DOHH2 (cell line): Measurements from ENCODE around the gene DNAH5.

ENCODE experiments used
- CTCF ChIP-seq: fragments of 200-600 bp; sonication (generic); IDR thresholded peaks from one replicate; pipeline ENCODE4 v1.5.1; 2014; ENCODE audit warnings: antibody characterized with exemption, mild to moderate bottlenecking, low read depth, low read length; ENCODE audit not compliant: poor library complexity, severe bottlenecking
- EZH2phosphoT487 ChIP-seq: fragments of 200-600 bp; sonication (generic); IDR thresholded peaks from 2 replicates; pipeline ENCODE4 v1.6.1; 2017; ENCODE audit warnings: borderline replicate concordance, mild to moderate bottlenecking, antibody characterized with exemption, low read length, moderate library complexity, mixed read lengths

- TF ChIP-seq CTCF (no peak), EZH2phosphoT487 (no peak)
Observed at GRCh38 chr5:13975246-13975645, 30.8 kb upstream of the DNAH5 start.
